ENCODE measurements around the gene IGDCC3.

IGDCC3 gene

DNA sequence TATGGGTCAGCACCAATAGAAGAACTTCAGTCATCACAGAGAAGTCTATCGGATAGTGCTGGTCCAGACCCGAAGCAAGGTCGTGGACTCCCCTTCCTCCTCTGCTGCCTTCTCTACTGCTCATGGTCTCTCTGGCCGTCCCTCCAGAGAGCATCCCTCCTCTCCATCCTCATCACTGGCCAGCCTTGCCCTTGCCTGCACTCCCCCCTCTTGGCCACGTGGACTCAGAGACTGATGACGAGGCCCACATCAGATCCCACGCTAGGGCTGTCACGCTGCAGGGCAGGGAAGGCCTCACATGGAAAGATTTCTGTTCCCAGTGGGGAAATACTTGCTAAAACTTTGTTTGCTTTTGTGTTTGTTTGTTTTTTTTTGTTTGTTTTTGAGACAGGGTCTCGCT lies 35.3 kb downstream of the IGDCC3 start:
- H3K27me3 ChIP-seq (ENCODE audit: insufficient read depth, poor library complexity, severe bottlenecking): peaks cover 7% of the 10 kb centered on the region
- no peak overlapping the region for H3K4me3 ChIP-seq (replicated peaks; ENCODE audit: insufficient read depth, low read length)
- DNase-seq (ENCODE audit: low read depth in 1 of 2, low spot score in 1 of 2): no peak
- H3K27ac ChIP-seq (replicated peaks): no peak overlapping the region
- no peak for TF ChIP-seq GABPA (IDR thresholded peaks at IDR 0.05; ENCODE audit: low read depth)
- TF ChIP-seq POLR2AphosphoS5 (IDR thresholded peaks at IDR 0.05; ENCODE audit: low read depth): no peak
- TF ChIP-seq, protein P1, sequence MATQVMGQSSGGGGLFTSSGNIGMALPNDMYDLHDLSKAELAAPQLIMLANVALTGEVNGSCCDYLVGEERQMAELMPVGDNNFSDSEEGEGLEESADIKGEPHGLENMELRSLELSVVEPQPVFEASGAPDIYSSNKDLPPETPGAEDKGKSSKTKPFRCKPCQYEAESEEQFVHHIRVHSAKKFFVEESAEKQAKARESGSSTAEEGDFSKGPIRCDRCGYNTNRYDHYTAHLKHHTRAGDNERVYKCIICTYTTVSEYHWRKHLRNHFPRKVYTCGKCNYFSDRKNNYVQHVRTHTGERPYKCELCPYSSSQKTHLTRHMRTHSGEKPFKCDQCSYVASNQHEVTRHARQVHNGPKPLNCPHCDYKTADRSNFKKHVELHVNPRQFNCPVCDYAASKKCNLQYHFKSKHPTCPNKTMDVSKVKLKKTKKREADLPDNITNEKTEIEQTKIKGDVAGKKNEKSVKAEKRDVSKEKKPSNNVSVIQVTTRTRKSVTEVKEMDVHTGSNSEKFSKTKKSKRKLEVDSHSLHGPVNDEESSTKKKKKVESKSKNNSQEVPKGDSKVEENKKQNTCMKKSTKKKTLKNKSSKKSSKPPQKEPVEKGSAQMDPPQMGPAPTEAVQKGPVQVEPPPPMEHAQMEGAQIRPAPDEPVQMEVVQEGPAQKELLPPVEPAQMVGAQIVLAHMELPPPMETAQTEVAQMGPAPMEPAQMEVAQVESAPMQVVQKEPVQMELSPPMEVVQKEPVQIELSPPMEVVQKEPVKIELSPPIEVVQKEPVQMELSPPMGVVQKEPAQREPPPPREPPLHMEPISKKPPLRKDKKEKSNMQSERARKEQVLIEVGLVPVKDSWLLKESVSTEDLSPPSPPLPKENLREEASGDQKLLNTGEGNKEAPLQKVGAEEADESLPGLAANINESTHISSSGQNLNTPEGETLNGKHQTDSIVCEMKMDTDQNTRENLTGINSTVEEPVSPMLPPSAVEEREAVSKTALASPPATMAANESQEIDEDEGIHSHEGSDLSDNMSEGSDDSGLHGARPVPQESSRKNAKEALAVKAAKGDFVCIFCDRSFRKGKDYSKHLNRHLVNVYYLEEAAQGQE (IDR thresholded peaks at IDR 0.05; ENCODE audit: insufficient replicate concordance, low read depth): no peak
- TF ChIP-seq SPI1 (IDR thresholded peaks at IDR 0.05; ENCODE audit: borderline replicate concordance, low read depth): no peak
- TF ChIP-seq, protein P2, sequence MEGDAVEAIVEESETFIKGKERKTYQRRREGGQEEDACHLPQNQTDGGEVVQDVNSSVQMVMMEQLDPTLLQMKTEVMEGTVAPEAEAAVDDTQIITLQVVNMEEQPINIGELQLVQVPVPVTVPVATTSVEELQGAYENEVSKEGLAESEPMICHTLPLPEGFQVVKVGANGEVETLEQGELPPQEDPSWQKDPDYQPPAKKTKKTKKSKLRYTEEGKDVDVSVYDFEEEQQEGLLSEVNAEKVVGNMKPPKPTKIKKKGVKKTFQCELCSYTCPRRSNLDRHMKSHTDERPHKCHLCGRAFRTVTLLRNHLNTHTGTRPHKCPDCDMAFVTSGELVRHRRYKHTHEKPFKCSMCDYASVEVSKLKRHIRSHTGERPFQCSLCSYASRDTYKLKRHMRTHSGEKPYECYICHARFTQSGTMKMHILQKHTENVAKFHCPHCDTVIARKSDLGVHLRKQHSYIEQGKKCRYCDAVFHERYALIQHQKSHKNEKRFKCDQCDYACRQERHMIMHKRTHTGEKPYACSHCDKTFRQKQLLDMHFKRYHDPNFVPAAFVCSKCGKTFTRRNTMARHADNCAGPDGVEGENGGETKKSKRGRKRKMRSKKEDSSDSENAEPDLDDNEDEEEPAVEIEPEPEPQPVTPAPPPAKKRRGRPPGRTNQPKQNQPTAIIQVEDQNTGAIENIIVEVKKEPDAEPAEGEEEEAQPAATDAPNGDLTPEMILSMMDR (IDR thresholded peaks at IDR 0.05; ENCODE audit: insufficient read depth, low read length): no peak

DNA sequence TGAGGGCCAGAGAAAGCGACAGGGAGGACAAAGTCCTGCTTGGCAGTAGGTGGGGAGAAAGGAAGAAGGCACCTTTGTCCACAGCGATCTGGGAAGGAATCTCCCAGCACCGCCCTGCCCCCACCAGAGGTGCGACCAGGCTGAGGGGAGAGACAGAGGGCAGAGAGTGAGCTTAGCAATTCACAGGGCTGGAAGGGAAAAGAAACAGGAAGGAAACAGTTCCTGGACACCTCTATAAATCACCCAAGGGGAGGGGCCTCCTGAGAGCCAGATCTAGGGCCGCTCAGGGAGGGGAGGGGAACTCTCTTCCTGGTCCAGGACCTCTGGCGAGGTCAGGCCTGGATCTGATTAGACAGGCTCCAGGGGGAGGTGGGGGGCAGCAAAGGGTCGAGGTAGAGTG lies 37.9 kb downstream of the IGDCC3 start:
- H3K27ac ChIP-seq (replicated peaks): no peak overlapping the region

GRCh38 chr15:65339416-65339815 lies 38.4 kb downstream of the IGDCC3 start:
- peaks cover 7% of the 10 kb centered on the region for H3K27me3 ChIP-seq (ENCODE audit: insufficient read depth, poor library complexity, severe bottlenecking)

More for the DNA sequence above, 37.9 kb downstream of the IGDCC3 start:
- no peak for TF ChIP-seq POLR2AphosphoS5 (IDR thresholded peaks at IDR 0.05; ENCODE audit: low read depth)
- TF ChIP-seq, protein P2 (IDR thresholded peaks at IDR 0.05; ENCODE audit: insufficient read depth, low read length): no peak
- TF ChIP-seq, protein P1 (IDR thresholded peaks at IDR 0.05; ENCODE audit: insufficient replicate concordance, low read depth): no peak
- TF ChIP-seq SPI1 (IDR thresholded peaks at IDR 0.05; ENCODE audit: borderline replicate concordance, low read depth): no peak
- no peak for TF ChIP-seq GABPA (IDR thresholded peaks at IDR 0.05; ENCODE audit: low read depth)
- no peak for DNase-seq (ENCODE audit: low read depth in 1 of 2, low spot score in 1 of 2)
- H3K4me3 ChIP-seq (replicated peaks; ENCODE audit: insufficient read depth, low read length): no peak overlapping the region
- peaks cover 7% of the 10 kb centered on the region for H3K27me3 ChIP-seq (ENCODE audit: insufficient read depth, poor library complexity, severe bottlenecking)

More at GRCh38 chr15:65339416-65339815, 38.4 kb downstream of the IGDCC3 start:
- TF ChIP-seq, protein P2 (IDR thresholded peaks at IDR 0.05; ENCODE audit: insufficient read depth, low read length): no peak
- TF ChIP-seq, protein P1 (IDR thresholded peaks at IDR 0.05; ENCODE audit: insufficient replicate concordance, low read depth): no peak
- TF ChIP-seq POLR2AphosphoS5 (IDR thresholded peaks at IDR 0.05; ENCODE audit: low read depth) (no peak), SPI1 (IDR thresholded peaks at IDR 0.05; ENCODE audit: borderline replicate concordance, low read depth) (no peak), GABPA (IDR thresholded peaks at IDR 0.05; ENCODE audit: low read depth) (no peak)
- Histone ChIP-seq H3K27ac (replicated peaks) (no peak overlapping the region), H3K4me3 (replicated peaks; ENCODE audit: insufficient read depth, low read length) (no peak overlapping the region)
- no peak for DNase-seq (ENCODE audit: low read depth in 1 of 2, low spot score in 1 of 2)
